ENCODE data around the gene OR2F1.

The OR2F1 gene

GRCh38 chr7:143954544-143954943 lies at the start of gene OR2F1:
Gene OR2F1, plus strand, starts transcription at chr7:143954844. Its CDS starts 5,127 bp downstream, at chr7:143959971.
- no peak for DNase-seq (ENCODE audit: low spot score)

- no peak for DNase-seq (ENCODE audit: low spot score)
Measured at GRCh38 chr7:143905509-143905908, 49.1 kb upstream of the OR2F1 start.

- no peak for DNase-seq (ENCODE audit: low spot score)
Measured at GRCh38 chr7:143906151-143906550, 48.5 kb upstream of the OR2F1 start.

DNA sequence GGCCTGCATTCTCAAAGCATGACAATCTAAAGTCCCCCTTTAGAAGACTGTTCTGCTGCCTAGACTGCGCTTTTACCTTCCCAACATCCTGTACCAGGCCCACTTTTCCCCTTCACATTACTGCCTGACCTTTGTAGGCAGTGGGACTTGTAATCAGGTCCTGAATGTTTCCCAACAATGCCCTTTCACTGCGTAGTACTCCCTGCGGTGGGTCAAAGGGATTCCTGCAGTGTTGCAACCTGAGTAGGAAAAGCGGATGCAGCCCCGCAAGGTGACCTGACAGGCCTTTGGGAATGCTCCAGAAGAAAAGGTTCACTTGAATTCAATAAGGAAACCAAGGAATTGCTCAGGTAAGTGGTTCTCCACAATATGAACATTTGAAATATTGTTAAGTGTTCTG lies 47.7 kb upstream of the OR2F1 start:
- DNase-seq (ENCODE audit: low spot score): no peak

DNA sequence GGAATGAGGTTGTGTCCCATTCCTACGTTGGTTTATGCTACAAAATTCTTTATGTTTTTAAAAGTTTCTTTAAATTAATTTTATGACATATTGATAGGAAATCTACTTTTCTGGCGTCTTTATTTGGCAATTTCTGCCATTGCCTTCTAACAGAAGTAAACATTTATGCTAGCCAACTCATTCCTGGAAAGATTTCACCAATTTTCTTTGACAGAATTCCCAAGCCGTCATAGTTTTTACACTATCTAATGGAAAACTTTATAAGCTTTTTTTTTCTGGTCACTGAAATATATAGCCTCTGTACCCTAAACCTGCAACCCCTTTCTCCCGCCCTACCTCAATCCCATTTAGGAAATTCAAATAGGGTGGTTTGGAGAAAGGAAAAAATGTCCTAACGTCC lies 46.5 kb upstream of the OR2F1 start:
- no peak for DNase-seq (ENCODE audit: low spot score)

DNA sequence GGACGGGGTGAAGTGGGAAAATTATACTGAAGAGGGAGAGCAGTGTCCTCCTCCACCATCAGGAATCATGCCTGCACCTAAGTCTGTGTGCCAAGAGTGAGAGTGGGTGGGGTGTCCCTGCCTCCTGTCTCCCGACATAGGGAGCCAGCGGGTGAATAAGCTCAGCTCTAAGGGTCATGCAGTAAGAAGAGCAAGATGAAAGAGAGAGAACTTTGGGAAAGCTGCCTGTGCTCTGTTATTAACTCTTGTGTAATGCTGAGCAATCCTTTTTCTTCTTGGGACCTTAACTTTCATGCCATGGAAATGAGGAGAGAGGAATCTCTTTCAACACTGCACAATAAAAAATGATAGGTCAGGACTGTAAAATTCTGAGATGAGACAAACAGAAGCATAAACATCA lies 44.8 kb upstream of the OR2F1 start:
- DNase-seq (ENCODE audit: low spot score): no peak

DNA sequence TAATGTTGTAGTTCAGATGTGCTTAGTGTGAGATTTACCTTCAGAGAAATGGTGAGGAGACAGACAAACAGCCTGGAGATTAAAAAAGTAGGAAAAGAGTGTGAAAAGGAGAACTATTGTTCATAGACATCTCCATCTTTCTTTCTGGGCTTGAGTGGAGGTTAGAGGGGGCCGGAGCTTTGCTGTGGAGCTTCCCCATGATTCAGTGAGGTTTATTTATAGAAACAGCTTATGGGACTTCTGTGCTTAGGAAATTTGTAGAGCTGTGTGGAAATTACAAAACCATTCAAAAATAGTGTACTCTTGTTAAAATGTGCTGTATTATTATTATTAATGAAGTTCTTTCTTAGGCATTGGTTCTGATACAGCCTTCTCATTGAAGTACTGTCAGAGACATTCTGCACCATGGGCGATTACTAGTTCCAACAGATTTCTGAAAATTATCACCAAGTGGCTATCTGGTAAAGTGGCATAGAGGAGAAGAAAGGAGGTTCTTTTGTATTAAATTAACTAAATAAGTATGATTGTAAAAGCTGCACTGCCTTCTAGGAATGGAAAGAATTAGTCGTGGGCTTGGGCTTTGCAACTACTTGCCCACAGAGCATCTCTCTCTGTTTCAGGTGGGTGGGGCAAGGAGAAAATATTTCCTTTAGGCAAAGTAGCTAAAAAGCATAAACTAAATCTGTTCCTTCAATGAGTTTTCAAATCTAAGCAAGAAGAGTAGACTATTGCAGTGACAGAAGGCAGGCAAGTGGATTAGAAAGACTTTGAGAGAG lies 44.0 kb upstream of the OR2F1 start:
- no peak for DNase-seq (ENCODE audit: low spot score)

GRCh38 chr7:143913945-143914615 lies 40.6 kb upstream of the OR2F1 start:
- DNase-seq (ENCODE audit: low spot score): no peak

DNA sequence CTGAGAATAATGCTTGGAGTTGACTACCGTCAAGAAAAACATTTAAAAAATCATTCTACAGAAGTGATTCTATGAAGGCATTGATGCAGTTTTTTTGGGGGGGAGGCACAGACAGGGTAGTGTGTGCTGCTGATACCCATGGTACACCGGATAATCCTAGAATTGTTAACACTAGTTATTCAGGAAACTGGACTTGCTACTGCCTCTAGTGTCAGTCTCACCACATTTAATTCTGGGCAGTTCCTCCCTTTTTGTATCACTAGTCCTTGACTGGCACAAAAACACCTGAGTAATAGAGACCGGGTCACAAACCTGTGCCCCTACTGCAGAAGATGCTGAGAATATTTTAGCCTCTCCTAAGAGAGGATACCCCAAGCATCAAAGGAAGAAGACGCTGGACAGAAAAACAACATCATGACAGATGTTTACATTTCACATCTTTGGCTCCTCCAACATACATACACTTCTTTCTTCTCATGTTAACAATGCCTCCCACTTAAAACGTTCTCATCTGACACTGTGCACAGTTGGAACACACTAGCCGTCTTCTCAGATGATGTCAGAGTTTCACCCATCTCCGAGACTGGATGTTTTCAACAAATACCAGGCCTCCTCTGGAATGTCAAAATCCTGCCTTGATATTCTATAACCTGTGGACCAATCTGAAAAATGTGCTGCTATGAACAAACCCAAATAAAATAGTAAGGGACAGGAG lies 39.5 kb upstream of the OR2F1 start:
- no peak for DNase-seq (ENCODE audit: low spot score)

DNA sequence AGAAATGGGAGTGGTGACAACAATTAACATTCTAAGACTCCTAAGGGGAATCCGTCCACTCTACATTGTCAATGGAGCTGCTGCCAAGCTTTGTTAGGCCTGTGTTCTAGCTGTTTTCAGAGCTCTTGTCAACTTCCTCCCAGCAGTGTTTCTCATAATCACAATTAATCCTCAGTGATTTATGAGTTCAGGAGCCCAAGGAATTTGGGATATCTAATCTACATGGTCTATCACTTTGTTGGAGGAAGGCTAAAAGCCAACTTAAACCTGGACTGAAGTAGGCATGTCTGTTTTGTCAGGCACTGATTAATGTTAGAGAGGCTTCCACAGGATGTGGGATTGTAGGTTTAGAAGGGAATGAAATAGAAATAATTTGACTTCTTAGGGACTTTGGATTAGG lies 29.8 kb upstream of the OR2F1 start:
- no peak for DNase-seq (ENCODE audit: low spot score)

DNA sequence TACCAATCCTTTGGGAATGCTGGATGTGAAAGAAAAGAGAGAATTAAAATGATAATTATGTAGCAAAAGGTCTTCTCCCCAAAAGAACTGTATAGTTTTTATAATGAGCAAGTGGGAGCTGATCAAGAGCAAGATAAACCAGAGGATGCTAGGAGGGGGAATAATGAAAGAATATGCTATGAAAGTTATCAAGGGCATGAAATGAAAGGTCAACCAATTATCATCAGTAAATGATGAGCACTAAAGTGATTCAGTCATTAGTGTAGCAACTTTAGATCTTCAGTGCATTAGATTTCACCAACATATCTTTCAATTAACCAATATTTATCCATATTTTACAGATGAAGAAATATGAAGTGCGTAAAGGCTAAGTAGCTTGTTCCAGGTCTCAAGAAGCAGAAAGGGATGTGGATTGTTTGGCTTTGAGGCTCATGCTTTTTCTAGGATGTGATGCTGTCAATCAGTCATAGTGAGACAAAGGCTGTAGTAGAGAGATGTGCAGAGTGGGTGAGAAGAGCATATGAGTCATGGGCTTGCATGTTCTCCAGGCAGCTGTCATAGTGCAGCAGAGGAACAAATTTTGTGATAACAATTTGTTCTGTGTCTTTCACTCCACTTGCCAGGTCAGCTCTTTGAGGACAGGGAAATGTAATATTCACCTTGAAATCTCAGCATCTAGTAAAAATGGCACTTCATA lies 25.3 kb upstream of the OR2F1 start:
- DNase-seq (ENCODE audit: low spot score): no peak

GRCh38 chr7:143931739-143932138 lies 22.9 kb upstream of the OR2F1 start:
- no peak for DNase-seq (ENCODE audit: low spot score)

DNA sequence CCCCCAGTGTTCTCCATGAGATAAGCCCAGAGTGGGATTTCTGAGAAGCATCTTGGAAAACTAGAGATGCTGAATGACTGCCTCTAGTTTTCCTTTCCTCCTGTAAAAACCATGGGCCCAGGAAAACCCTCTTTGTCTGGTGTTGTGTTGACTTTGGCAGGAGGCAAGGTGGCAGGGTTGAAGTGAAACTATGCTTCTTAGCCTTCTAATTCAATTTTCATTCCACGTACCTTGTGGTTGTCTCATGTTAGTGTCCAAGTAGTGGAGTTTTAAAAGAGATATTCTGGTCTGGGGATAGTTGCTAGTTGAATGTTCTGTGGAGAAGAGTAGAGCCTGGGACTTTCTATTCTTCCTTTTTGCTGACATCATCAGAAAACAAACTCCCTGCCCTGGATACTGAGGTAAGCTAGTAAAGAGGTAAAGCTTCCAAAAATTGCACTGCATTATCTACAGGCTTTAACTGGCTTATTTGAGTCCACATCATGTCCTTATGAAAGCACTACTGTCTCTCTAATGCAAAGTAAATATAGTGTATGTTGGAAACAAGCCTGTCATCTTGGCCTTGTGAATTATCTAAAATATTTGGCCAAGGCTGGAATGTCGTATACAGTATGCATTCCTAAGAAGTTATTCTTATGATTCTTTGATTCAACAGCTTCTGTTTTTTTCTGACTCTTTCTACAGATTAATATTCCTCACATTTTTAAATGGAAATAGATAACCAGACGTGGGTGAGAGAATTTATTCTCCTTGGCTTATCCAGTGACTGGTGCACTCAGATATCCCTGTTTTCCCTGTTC lies 19.9 kb upstream of the OR2F1 start, which contains the start of gene OR2F2:
Gene OR2F2, plus strand, starts transcription at position 708 of the 800 bp plus-strand sequence. Its CDS starts 0 bp downstream, at position 708.
- DNase-seq (ENCODE audit: low spot score): no peak

- no peak for DNase-seq (ENCODE audit: low spot score)
Measured at GRCh38 chr7:143936087-143937009, 18.3 kb upstream of the OR2F1 start.

- DNase-seq (ENCODE audit: low spot score): no peak
Measured at GRCh38 chr7:143938379-143939243, 16.0 kb upstream of the OR2F1 start.

DNA sequence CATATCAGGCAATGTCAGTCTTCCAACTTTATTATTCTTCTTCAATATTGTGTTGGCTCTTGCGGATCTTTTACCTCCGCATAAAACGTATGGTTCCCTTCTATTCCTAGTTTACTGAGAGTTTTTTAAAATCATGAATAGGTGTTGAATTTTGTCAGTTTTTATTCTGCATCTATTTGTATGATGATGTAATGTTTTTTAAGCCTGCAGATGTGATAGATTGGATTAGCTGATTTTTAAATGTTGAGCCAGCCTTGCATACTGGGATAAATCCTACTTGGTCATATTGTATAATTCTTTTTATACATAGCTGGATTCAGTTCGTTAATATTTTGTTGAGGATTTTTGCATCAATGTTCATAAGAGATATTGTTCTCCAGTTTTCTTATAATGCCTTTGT lies 9.2 kb upstream of the OR2F1 start:
- no peak for DNase-seq (ENCODE audit: low spot score)

- DNase-seq (ENCODE audit: low spot score): no peak
Measured at GRCh38 chr7:143947111-143947510, 7.5 kb upstream of the OR2F1 start.

DNA sequence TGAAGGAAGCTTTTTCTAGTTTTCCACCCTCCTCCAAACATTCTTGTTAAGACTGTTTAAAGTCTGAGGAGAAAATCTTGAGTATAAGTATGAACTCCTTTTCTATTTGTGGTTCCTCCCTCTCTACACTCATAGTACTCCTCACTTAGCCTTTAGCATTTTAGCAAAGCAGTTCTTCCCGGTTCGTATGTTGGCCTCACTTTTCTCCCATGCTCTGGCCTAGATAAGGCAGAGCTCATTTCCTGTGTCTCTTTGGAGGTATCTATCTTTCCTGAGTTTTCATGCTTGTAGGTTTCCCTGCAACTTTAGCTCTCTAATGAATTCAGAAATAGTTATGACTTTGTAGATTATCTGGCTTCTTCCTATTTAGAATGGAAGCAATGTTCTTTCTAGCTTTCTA lies 5.9 kb upstream of the OR2F1 start:
- no peak for DNase-seq (ENCODE audit: low spot score)

- DNase-seq (ENCODE audit: low spot score): no peak
Measured at GRCh38 chr7:143953421-143953820, 1.2 kb upstream of the OR2F1 start.

Measured in COLO829 (cell line).